PC-9 (cell line): Measurements from ENCODE around the gene PDE4D. TPM values are rescaled to one million over a fixed set of nuclear protein-coding genes. Genes with fewer than 3 reads are reported as not detected.

Experiments
- BruUV-seq: library from RNA; stranded (reverse); fragments of 400-500 nt; replicated peaks from 2 replicates; lab custom pipeline; 2021; lab: Mats Ljungman, UMichigan
- CTCF ChIA-PET: fragments of 300-600 bp; sonication (Branson Sonifier 250); formaldehyde crosslinking; loops from one replicate; lab custom pipeline; 2022; ENCODE audit warnings: antibody characterized with exemption; lab: Charles Lee
- POLR2A ChIA-PET: fragments of 300-600 bp; sonication (Branson Sonifier 250); formaldehyde crosslinking; loops from one replicate; lab custom pipeline; 2022; ENCODE audit warnings: antibody characterized with exemption; ENCODE audit not compliant: unreplicated experiment; lab: Charles Lee
- DNase-seq, 2 experiments: peaks; one replicate each; pipeline versions ENCODE4 v3.0.0 to v3.0.0-alpha.2; 2015 to 2022; ENCODE audit warnings: mixed read lengths in 1 of 2
- H2AFZ ChIP-seq: fragments of 200-600 bp; sonication (generic); 2 replicates; pipeline ENCODE4 v1.8.1; 2017; ENCODE audit warnings: antibody characterized with exemption
- H3F3A ChIP-seq: fragments of 200-600 bp; sonication (generic); 2 replicates; pipeline ENCODE4 v1.8.1; 2017; ENCODE audit warnings: antibody characterized with exemption, mild to moderate bottlenecking, low read depth; ENCODE audit not compliant: insufficient read depth
- H3K27ac ChIP-seq: fragments of 200-600 bp; sonication (generic); 2 replicates; pipeline ENCODE4 v1.6.1; 2016; ENCODE audit warnings: mixed run types
- H3K27me3 ChIP-seq: fragments of 200-600 bp; sonication (generic); 2 replicates; pipeline ENCODE4 v1.6.1; 2016; ENCODE audit warnings: low read depth, mixed run types; ENCODE audit not compliant: insufficient read depth
- H3K36me3 ChIP-seq: fragments of 200-600 bp; sonication (generic); 2 replicates; pipeline ENCODE4 v1.6.1; 2016; ENCODE audit warnings: low read depth, mixed run types
- H3K4me1 ChIP-seq: fragments of 200-600 bp; sonication (generic); replicated peaks from 2 replicates; pipeline ENCODE4 v1.6.1; 2016; ENCODE audit warnings: mixed run types; ENCODE audit not compliant: insufficient read depth
- H3K4me2 ChIP-seq: fragments of 200-600 bp; sonication (generic); 2 replicates; pipeline ENCODE4 v1.6.1; 2017; ENCODE audit warnings: mixed run types
- H3K4me3 ChIP-seq: fragments of 200-600 bp; sonication (generic); 2 replicates; pipeline ENCODE4 v1.6.1; 2016; ENCODE audit warnings: mixed run types
- H3K79me2 ChIP-seq: fragments of 200-600 bp; sonication (generic); 2 replicates; pipeline ENCODE4 v1.6.1; 2017; ENCODE audit warnings: low read depth, mixed run types
- H3K9me2 ChIP-seq: fragments of 200-600 bp; sonication (generic); 2 replicates; pipeline ENCODE4 v1.8.1; 2017; ENCODE audit warnings: mild to moderate bottlenecking; ENCODE audit not compliant: insufficient read depth
- H3K9me3 ChIP-seq: fragments of 200-600 bp; sonication (generic); 2 replicates; pipeline ENCODE4 v1.8.1; 2016; ENCODE audit warnings: low read depth; ENCODE audit not compliant: insufficient read depth
- H4K20me1 ChIP-seq: fragments of 200-600 bp; sonication (generic); 2 replicates; pipeline ENCODE4 v1.8.1; 2017; ENCODE audit not compliant: insufficient read depth
- EZH2 ChIP-seq: fragments of 200-600 bp; sonication (generic); IDR thresholded peaks from 2 replicates; pipeline ENCODE4 v1.8.0; 2017; ENCODE audit warnings: antibody characterized with exemption, low read depth
- intact Hi-C: fragments of 100-400 bp; cut with micrococcal nuclease; formaldehyde crosslinking; loops from one replicate; pipeline ENCODE4 v1.10.0; 2022; ENCODE audit not compliant: unreplicated experiment
- total RNA-seq: library from RNA; stranded (reverse); gene quantifications from 2 replicates; pipeline ENCODE4 v1.2.3, GENCODE V29; 2021
- TF ChIP-seq, protein P1 (sequence below): fragments of 200-600 bp; sonication (generic); conservative IDR thresholded peaks from 2 replicates; pipeline ENCODE4 v1.6.1; 2017; ENCODE audit warnings: mixed run types, antibody characterized with exemption, mild to moderate bottlenecking, moderate library complexity

PDE4D gene
- total RNA-seq, 1 experiment from 2014 or later: 9.8 TPM

DNA sequence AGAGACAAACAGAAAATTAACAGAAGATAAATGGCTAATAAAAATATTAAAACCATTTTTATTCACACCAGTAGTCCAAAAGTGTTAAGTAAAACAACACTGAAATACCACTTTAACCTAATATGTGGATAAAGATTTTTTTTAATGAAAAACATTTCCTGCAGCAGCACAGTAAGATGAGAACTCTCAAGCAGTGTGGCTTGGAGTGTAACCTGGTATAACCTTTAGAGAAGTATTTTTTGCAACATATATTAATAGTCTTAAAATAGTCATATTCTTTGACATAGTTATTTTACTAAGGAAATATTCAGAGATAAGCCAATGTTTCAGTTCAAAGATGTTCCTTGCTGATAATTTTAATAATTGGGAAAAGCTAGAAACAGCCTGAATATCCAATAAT is 644.4 kb downstream of the PDE4D start:
- no peak overlapping the region for H3K27ac ChIP-seq
- ChIA-PET CTCF (no interaction called here), POLR2A (no interaction called here)
- H3K9me3 ChIP-seq: no peaks in the 10 kb centered on the region
- H2AFZ ChIP-seq: no peak overlapping the region
- H3K36me3 ChIP-seq: no peaks in the 10 kb centered on the region
- no peaks in the 10 kb centered on the region for H4K20me1 ChIP-seq
- H3K4me2 ChIP-seq: no peak overlapping the region
- no peaks in the 10 kb centered on the region for H3F3A ChIP-seq
- DNase-seq: no peak
- no peaks in the 10 kb centered on the region for H3K4me1 ChIP-seq
- no peaks in the 10 kb centered on the region for H3K27me3 ChIP-seq
- H3K9me2 ChIP-seq: no peaks in the 10 kb centered on the region
- no peak for TF ChIP-seq EZH2
- TF ChIP-seq, protein P1, sequence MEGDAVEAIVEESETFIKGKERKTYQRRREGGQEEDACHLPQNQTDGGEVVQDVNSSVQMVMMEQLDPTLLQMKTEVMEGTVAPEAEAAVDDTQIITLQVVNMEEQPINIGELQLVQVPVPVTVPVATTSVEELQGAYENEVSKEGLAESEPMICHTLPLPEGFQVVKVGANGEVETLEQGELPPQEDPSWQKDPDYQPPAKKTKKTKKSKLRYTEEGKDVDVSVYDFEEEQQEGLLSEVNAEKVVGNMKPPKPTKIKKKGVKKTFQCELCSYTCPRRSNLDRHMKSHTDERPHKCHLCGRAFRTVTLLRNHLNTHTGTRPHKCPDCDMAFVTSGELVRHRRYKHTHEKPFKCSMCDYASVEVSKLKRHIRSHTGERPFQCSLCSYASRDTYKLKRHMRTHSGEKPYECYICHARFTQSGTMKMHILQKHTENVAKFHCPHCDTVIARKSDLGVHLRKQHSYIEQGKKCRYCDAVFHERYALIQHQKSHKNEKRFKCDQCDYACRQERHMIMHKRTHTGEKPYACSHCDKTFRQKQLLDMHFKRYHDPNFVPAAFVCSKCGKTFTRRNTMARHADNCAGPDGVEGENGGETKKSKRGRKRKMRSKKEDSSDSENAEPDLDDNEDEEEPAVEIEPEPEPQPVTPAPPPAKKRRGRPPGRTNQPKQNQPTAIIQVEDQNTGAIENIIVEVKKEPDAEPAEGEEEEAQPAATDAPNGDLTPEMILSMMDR: no peak
- no peaks in the 10 kb centered on the region for H3K79me2 ChIP-seq
- BruUV-seq: no TSS peak
- intact Hi-C loops: no loop called here
- H3K4me3 ChIP-seq: no peak overlapping the region

DNA sequence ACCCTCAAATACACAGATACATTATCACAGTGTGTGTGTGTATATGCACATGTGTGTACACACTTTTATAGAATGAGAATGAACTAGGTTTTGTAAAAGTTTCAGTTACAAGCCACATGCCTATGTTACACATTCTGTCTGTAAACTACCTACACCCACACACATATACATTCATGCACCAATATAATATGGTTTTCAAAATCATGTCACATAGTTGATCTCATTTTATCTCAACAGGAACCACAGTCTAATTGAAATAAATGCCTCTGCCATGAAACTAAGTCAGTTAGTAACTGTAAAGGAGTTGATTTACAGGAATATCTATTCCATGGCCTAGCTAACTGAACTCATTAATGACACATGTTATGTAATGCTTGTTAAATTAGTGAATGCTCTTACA is 646.6 kb downstream of the PDE4D start:
- TF ChIP-seq, protein P1: no peak
- TF ChIP-seq EZH2: no peak
- H2AFZ ChIP-seq: no peak overlapping the region
- no TSS peak for BruUV-seq
- H3K4me3 ChIP-seq: no peak overlapping the region
- no peaks in the 10 kb centered on the region for H3F3A ChIP-seq
- no peaks in the 10 kb centered on the region for H4K20me1 ChIP-seq
- H3K27ac ChIP-seq: no peak overlapping the region
- H3K4me2 ChIP-seq: no peak overlapping the region
- no peaks in the 10 kb centered on the region for H3K36me3 ChIP-seq
- intact Hi-C loops: no loop called here
- ChIA-PET CTCF (no interaction called here), POLR2A (no interaction called here)
- H3K27me3 ChIP-seq: no peaks in the 10 kb centered on the region
- H3K4me1 ChIP-seq: no peaks in the 10 kb centered on the region
- no peaks in the 10 kb centered on the region for H3K9me3 ChIP-seq
- no peak for DNase-seq
- H3K9me2 ChIP-seq: 0 out of 2 replicates have a peak, but pooled peaks cover 3% of the 10 kb centered on the region
- H3K79me2 ChIP-seq: no peaks in the 10 kb centered on the region

DNA sequence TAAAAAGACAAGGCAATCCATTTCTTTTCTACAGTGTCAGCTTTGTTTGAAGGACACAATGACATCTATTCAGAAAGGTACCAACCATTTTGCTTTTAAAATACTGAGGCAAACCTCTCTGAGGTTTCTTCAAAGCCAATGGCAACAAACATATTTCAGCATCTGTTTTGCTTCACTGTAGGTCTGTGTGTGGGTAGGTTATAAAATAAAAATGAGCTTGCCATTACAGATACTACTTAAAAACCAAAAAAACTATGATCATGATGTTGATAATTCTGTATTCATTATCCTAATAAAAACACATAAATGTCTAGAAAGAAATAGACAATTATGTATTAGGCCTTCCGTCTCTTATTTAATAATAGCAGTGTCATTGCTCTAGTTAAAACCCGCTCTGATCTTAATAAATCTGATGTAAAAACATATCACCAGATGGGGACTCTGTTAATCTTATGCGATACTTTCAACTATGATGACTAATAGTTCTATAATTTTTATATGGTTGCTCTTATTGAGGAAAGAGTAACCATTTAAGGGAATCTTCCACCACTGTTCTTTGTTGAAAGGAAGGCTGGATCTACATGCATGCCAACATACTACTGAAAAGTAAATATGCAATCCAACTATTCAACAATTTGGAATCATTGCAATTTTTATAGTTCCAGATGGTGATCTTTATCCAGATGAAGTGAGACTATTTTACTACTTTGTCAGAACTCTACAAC is 647.2 kb downstream of the PDE4D start:
- no TSS peak for BruUV-seq
- H3K27ac ChIP-seq: no peak overlapping the region
- no peaks in the 10 kb centered on the region for H3K27me3 ChIP-seq
- ChIA-PET POLR2A (no interaction called here), CTCF (no interaction called here)
- no peaks in the 10 kb centered on the region for H3F3A ChIP-seq
- H3K4me1 ChIP-seq: no peaks in the 10 kb centered on the region
- no peaks in the 10 kb centered on the region for H4K20me1 ChIP-seq
- no peak overlapping the region for H3K4me2 ChIP-seq
- H3K79me2 ChIP-seq: no peaks in the 10 kb centered on the region
- H3K36me3 ChIP-seq: no peaks in the 10 kb centered on the region
- TF ChIP-seq, protein P1: no peak
- no peak for TF ChIP-seq EZH2
- no peak overlapping the region for H3K4me3 ChIP-seq
- intact Hi-C loops: no loop called here
- no peak for DNase-seq
- H3K9me2 ChIP-seq: 0 out of 2 replicates have a peak, but pooled peaks cover 3% of the 10 kb centered on the region
- no peak overlapping the region for H2AFZ ChIP-seq
- no peaks in the 10 kb centered on the region for H3K9me3 ChIP-seq
